ENCODE data around the gene RANGAP1.

GRCh38 chr22:41248314-41248713 lies 37.7 kb downstream of the RANGAP1 start:
- no peak for TF ChIP-seq OSR1 (CRISPR knock-in tag; IDR thresholded peaks at IDR 0.05)
- TF ChIP-seq CREB5 (CRISPR knock-in tag; IDR thresholded peaks at IDR 0.05; ENCODE audit: low read depth) = no peak
- TF ChIP-seq ZNF70 (CRISPR knock-in tag; IDR thresholded peaks at IDR 0.05) = no peak
- TF ChIP-seq, protein P1, sequence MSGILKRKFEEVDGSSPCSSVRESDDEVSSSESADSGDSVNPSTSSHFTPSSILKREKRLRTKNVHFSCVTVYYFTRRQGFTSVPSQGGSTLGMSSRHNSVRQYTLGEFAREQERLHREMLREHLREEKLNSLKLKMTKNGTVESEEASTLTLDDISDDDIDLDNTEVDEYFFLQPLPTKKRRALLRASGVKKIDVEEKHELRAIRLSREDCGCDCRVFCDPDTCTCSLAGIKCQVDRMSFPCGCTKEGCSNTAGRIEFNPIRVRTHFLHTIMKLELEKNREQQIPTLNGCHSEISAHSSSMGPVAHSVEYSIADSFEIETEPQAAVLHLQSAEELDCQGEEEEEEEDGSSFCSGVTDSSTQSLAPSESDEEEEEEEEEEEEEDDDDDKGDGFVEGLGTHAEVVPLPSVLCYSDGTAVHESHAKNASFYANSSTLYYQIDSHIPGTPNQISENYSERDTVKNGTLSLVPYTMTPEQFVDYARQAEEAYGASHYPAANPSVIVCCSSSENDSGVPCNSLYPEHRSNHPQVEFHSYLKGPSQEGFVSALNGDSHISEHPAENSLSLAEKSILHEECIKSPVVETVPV (CRISPR knock-in tag; IDR thresholded peaks at IDR 0.05) = no peak
- TF ChIP-seq ARNTL (CRISPR knock-in tag; IDR thresholded peaks at IDR 0.05; ENCODE audit: borderline replicate concordance, low read depth) = no peak
- TF ChIP-seq PATZ1 (CRISPR knock-in tag; IDR thresholded peaks at IDR 0.05; ENCODE audit: borderline replicate concordance) = no peak
- TF ChIP-seq CSDC2 (CRISPR knock-in tag; IDR thresholded peaks at IDR 0.05) = no peak
- no peak for TF ChIP-seq PPARA (CRISPR knock-in tag; IDR thresholded peaks at IDR 0.05; ENCODE audit: borderline replicate concordance)
- no peak for TF ChIP-seq ZC3H10 (CRISPR knock-in tag; IDR thresholded peaks at IDR 0.05)

Measured in SK-N-SH treated with all-trans-retinoic acid at 6 μM for 48 hours (cell line).